ENCODE data around the gene GHRL.

GHRL gene

GRCh38 chr3:10335871-10336622 is 43.3 kb upstream of the GHRL start:
- Histone ChIP-seq H3K9me3 (ENCODE audit: control insufficient read depth in 2 of 2, low read length in 2 of 2) (no peaks in the 10 kb centered on the region), H3K4me1 (ENCODE audit: control insufficient read depth, insufficient read depth, low read length) (no peaks in the 10 kb centered on the region), H3K27me3 (ENCODE audit: control insufficient read depth in 1 of 2, insufficient read depth in 2 of 2, low read length in 2 of 2) (peaks cover 0 to 3% of the 10 kb centered on the region in 2 donors), H3K36me3 (ENCODE audit: control insufficient read depth in 2 of 2, insufficient read depth in 2 of 2, low read length in 2 of 2) (no peaks in the 10 kb centered on the region), H3K27ac (ENCODE audit: low read length) (no peak overlapping the region), H3K4me3 (ENCODE audit: low read length in 2 of 2) (no peak overlapping the region), H3K9ac (ENCODE audit: low read length in 2 of 2) (no peak overlapping the region)

- no peak overlapping the region for H3K9ac ChIP-seq (ENCODE audit: low read length in 2 of 2)
- no peak overlapping the region for H3K27ac ChIP-seq (ENCODE audit: low read length)
- no peaks in the 10 kb centered on the region for H3K9me3 ChIP-seq (ENCODE audit: control insufficient read depth in 2 of 2, low read length in 2 of 2)
- H3K36me3 ChIP-seq (ENCODE audit: control insufficient read depth in 2 of 2, insufficient read depth in 2 of 2, low read length in 2 of 2), result no peaks in the 10 kb centered on the region
- H3K4me3 ChIP-seq (ENCODE audit: low read length in 2 of 2), result no peak overlapping the region
- no peaks in the 10 kb centered on the region for H3K4me1 ChIP-seq (ENCODE audit: control insufficient read depth, insufficient read depth, low read length)
- H3K27me3 ChIP-seq (ENCODE audit: control insufficient read depth in 1 of 2, insufficient read depth in 2 of 2, low read length in 2 of 2), result peaks cover 0 to 6% of the 10 kb centered on the region in 2 donors
Observed at GRCh38 chr3:10335190-10335738, 42.5 kb upstream of the GHRL start.

GRCh38 chr3:10334459-10334858 is 41.7 kb upstream of the GHRL start:
- H3K36me3 ChIP-seq (ENCODE audit: control insufficient read depth in 2 of 2, insufficient read depth in 2 of 2, low read length in 2 of 2), result no peaks in the 10 kb centered on the region
- H3K4me3 ChIP-seq (ENCODE audit: low read length in 2 of 2), result no peak overlapping the region
- no peaks in the 10 kb centered on the region for H3K4me1 ChIP-seq (ENCODE audit: control insufficient read depth, insufficient read depth, low read length)
- peaks cover 4 to 12% of the 10 kb centered on the region in 2 donors for H3K27me3 ChIP-seq (ENCODE audit: control insufficient read depth in 1 of 2, insufficient read depth in 2 of 2, low read length in 2 of 2)
- H3K9me3 ChIP-seq (ENCODE audit: control insufficient read depth in 2 of 2, low read length in 2 of 2), result no peaks in the 10 kb centered on the region
- H3K9ac ChIP-seq (ENCODE audit: low read length in 2 of 2), result no peak overlapping the region
- H3K27ac ChIP-seq (ENCODE audit: low read length), result no peak overlapping the region

GRCh38 chr3:10334042-10334441 is 41.3 kb upstream of the GHRL start:
- peaks cover 5 to 12% of the 10 kb centered on the region in 2 donors for H3K27me3 ChIP-seq (ENCODE audit: control insufficient read depth in 1 of 2, insufficient read depth in 2 of 2, low read length in 2 of 2)
- H3K4me1 ChIP-seq (ENCODE audit: control insufficient read depth, insufficient read depth, low read length), result no peaks in the 10 kb centered on the region
- no peak overlapping the region for H3K4me3 ChIP-seq (ENCODE audit: low read length in 2 of 2)
- no peak overlapping the region for H3K9ac ChIP-seq (ENCODE audit: low read length in 2 of 2)
- no peak overlapping the region for H3K27ac ChIP-seq (ENCODE audit: low read length)
- no peaks in the 10 kb centered on the region for H3K36me3 ChIP-seq (ENCODE audit: control insufficient read depth in 2 of 2, insufficient read depth in 2 of 2, low read length in 2 of 2)
- no peaks in the 10 kb centered on the region for H3K9me3 ChIP-seq (ENCODE audit: control insufficient read depth in 2 of 2, low read length in 2 of 2)

- no peaks in the 10 kb centered on the region for H3K4me1 ChIP-seq (ENCODE audit: control insufficient read depth, insufficient read depth, low read length)
- no peaks in the 10 kb centered on the region for H3K36me3 ChIP-seq (ENCODE audit: control insufficient read depth in 2 of 2, insufficient read depth in 2 of 2, low read length in 2 of 2)
- no peak overlapping the region for H3K9ac ChIP-seq (ENCODE audit: low read length in 2 of 2)
- H3K4me3 ChIP-seq (ENCODE audit: low read length in 2 of 2), result no peak overlapping the region
- H3K27ac ChIP-seq (ENCODE audit: low read length), result no peak overlapping the region
- peaks cover 5 to 13% of the 10 kb centered on the region in 2 donors for H3K27me3 ChIP-seq (ENCODE audit: control insufficient read depth in 1 of 2, insufficient read depth in 2 of 2, low read length in 2 of 2)
- H3K9me3 ChIP-seq (ENCODE audit: control insufficient read depth in 2 of 2, low read length in 2 of 2), result no peaks in the 10 kb centered on the region
Observed at GRCh38 chr3:10333349-10333650, 40.6 kb upstream of the GHRL start.

GRCh38 chr3:10332481-10333348 is 40.0 kb upstream of the GHRL start:
- H3K36me3 ChIP-seq (ENCODE audit: control insufficient read depth in 2 of 2, insufficient read depth in 2 of 2, low read length in 2 of 2), result no peaks in the 10 kb centered on the region
- H3K9ac ChIP-seq (ENCODE audit: low read length in 2 of 2), result no peak overlapping the region
- no peak overlapping the region for H3K4me3 ChIP-seq (ENCODE audit: low read length in 2 of 2)
- H3K4me1 ChIP-seq (ENCODE audit: control insufficient read depth, insufficient read depth, low read length), result no peaks in the 10 kb centered on the region
- no peaks in the 10 kb centered on the region for H3K9me3 ChIP-seq (ENCODE audit: control insufficient read depth in 2 of 2, low read length in 2 of 2)
- H3K27ac ChIP-seq (ENCODE audit: low read length), result no peak overlapping the region
- peaks cover 5 to 15% of the 10 kb centered on the region in 2 donors for H3K27me3 ChIP-seq (ENCODE audit: control insufficient read depth in 1 of 2, insufficient read depth in 2 of 2, low read length in 2 of 2)

GRCh38 chr3:10331320-10331719 is 38.6 kb upstream of the GHRL start:
- Histone ChIP-seq H3K4me1 (ENCODE audit: control insufficient read depth, insufficient read depth, low read length) (no peaks in the 10 kb centered on the region), H3K36me3 (ENCODE audit: control insufficient read depth in 2 of 2, insufficient read depth in 2 of 2, low read length in 2 of 2) (no peaks in the 10 kb centered on the region), H3K27me3 (ENCODE audit: control insufficient read depth in 1 of 2, insufficient read depth in 2 of 2, low read length in 2 of 2) (peaks cover 5 to 18% of the 10 kb centered on the region in 2 donors), H3K27ac (ENCODE audit: low read length) (no peak overlapping the region), H3K4me3 (ENCODE audit: low read length in 2 of 2) (no peak overlapping the region), H3K9me3 (ENCODE audit: control insufficient read depth in 2 of 2, low read length in 2 of 2) (no peaks in the 10 kb centered on the region), H3K9ac (ENCODE audit: low read length in 2 of 2) (no peak overlapping the region)

- Histone ChIP-seq H3K36me3 (ENCODE audit: control insufficient read depth in 2 of 2, insufficient read depth in 2 of 2, low read length in 2 of 2) (no peaks in the 10 kb centered on the region), H3K27ac (ENCODE audit: low read length) (no peak overlapping the region), H3K4me1 (ENCODE audit: control insufficient read depth, insufficient read depth, low read length) (no peaks in the 10 kb centered on the region), H3K9ac (ENCODE audit: low read length in 2 of 2) (no peak overlapping the region), H3K27me3 (ENCODE audit: control insufficient read depth in 1 of 2, insufficient read depth in 2 of 2, low read length in 2 of 2) (peaks cover 5 to 19% of the 10 kb centered on the region in 2 donors), H3K4me3 (ENCODE audit: low read length in 2 of 2) (no peak overlapping the region), H3K9me3 (ENCODE audit: control insufficient read depth in 2 of 2, low read length in 2 of 2) (no peaks in the 10 kb centered on the region)
Observed at GRCh38 chr3:10330319-10330718, 37.6 kb upstream of the GHRL start.

GRCh38 chr3:10329495-10330015 is 36.8 kb upstream of the GHRL start:
- Histone ChIP-seq H3K27me3 (ENCODE audit: control insufficient read depth in 1 of 2, insufficient read depth in 2 of 2, low read length in 2 of 2) (peaks cover 5 to 19% of the 10 kb centered on the region in 2 donors), H3K4me3 (ENCODE audit: low read length in 2 of 2) (no peak overlapping the region), H3K4me1 (ENCODE audit: control insufficient read depth, insufficient read depth, low read length) (no peaks in the 10 kb centered on the region), H3K9me3 (ENCODE audit: control insufficient read depth in 2 of 2, low read length in 2 of 2) (no peaks in the 10 kb centered on the region), H3K27ac (ENCODE audit: low read length) (no peak overlapping the region), H3K36me3 (ENCODE audit: control insufficient read depth in 2 of 2, insufficient read depth in 2 of 2, low read length in 2 of 2) (no peaks in the 10 kb centered on the region), H3K9ac (ENCODE audit: low read length in 2 of 2) (no peak overlapping the region)

- Histone ChIP-seq H3K9ac (ENCODE audit: low read length in 2 of 2) (no peak overlapping the region), H3K36me3 (ENCODE audit: control insufficient read depth in 2 of 2, insufficient read depth in 2 of 2, low read length in 2 of 2) (no peaks in the 10 kb centered on the region), H3K4me1 (ENCODE audit: control insufficient read depth, insufficient read depth, low read length) (no peaks in the 10 kb centered on the region), H3K4me3 (ENCODE audit: low read length in 2 of 2) (no peak overlapping the region), H3K27ac (ENCODE audit: low read length) (no peak overlapping the region), H3K9me3 (ENCODE audit: control insufficient read depth in 2 of 2, low read length in 2 of 2) (no peaks in the 10 kb centered on the region), H3K27me3 (ENCODE audit: control insufficient read depth in 1 of 2, insufficient read depth in 2 of 2, low read length in 2 of 2) (peaks cover 5 to 19% of the 10 kb centered on the region in 2 donors)
Observed at GRCh38 chr3:10328460-10329071, 35.8 kb upstream of the GHRL start.

Measured in stomach smooth muscle (tissue), 2 donors.